ENCODE results near the gene NUDT22.

The NUDT22 gene

DNA sequence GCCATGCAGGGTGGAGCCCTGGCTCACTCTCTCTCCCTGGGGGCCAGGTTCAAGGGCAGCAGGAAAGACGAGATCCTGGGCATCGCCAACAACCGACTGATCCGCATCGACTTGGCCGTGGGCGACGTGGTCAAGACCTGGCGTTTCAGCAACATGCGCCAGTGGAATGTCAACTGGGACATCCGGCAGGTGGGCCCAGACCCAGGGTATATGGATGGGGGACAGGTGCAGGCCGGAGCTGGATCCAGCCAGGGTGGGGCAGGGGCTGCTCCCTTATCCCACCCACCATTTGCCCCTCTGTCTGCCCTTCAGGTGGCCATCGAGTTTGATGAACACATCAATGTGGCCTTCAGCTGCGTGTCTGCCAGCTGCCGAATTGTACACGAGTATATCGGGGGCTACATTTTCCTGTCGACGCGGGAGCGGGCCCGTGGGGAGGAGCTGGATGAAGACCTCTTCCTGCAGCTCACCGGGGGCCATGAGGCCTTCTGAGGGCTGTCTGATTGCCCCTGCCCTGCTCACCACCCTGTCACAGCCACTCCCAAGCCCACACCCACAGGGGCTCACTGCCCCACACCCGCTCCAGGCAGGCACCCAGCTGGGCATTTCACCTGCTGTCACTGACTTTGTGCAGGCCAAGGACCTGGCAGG is 2.9 kb upstream of the NUDT22 start:
- H3K4me1 ChIP-seq (ENCODE audit: insufficient read depth, insufficient read length): peaks cover 26% of the 10 kb centered on the region
- DNase-seq (ENCODE audit: low read depth, low spot score): no peak
- H3K9me3 ChIP-seq (ENCODE audit: insufficient read depth, low read length): no peaks in the 10 kb centered on the region
- no peak overlapping the region for H3K4me3 ChIP-seq (ENCODE audit: insufficient read length, low read depth)
- peaks cover 54% of the 10 kb centered on the region for H3K36me3 ChIP-seq (ENCODE audit: insufficient read depth, insufficient read length, low read length)
- H3K9ac ChIP-seq (ENCODE audit: insufficient read length, low read depth): no peak overlapping the region
- no peaks in the 10 kb centered on the region for H3K27me3 ChIP-seq (ENCODE audit: insufficient read depth, insufficient read length)
- no peak for TF ChIP-seq YY1 (IDR thresholded peaks at IDR 0.05; ENCODE audit: insufficient read depth, insufficient read length)
- TF ChIP-seq ZNF274 (IDR thresholded peaks at IDR 0.05; ENCODE audit: low read depth, low read length): no peak
- TF ChIP-seq SUZ12 (IDR thresholded peaks at IDR 0.05; ENCODE audit: extremely low read depth, insufficient read depth, insufficient read length): no peak

DNA sequence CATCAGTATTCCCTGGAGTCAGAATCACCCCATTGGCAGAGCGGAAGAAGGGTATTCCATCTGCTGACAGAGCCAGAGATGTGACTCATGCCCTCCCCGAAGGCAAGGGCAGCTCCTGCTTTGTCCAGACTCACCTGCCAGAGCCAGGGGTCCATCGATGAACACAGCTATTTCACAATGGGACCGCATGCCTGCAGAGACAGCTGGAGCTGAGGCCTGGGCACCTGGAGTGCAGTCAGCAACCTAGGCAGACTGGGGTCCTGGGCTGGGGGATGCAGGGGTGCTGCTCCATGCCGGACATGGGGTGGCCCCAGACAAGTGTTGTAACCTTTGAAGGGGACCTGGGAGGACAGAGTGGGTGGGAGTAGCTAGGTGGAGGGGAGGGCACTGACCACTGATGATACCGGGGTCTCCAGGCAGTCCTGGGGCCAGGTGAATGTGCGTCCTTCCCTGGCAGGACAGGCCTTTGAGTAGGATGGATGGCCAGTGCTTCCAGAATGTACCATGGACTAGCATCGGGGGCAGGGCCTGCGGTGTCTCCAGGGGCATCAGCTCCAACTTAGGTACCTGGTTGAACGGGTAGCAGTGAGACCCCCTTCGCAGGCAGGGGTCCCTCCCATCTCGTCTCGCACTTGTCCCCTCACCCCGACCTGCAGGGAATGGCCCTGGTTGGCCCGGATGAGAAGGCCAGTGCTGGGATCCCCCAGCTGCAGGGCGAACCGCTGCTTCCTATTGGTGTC is 1.8 kb upstream of the NUDT22 start:
- H3K9me3 ChIP-seq (ENCODE audit: insufficient read depth, low read length): no peaks in the 10 kb centered on the region
- no peaks in the 10 kb centered on the region for H3K27me3 ChIP-seq (ENCODE audit: insufficient read depth, insufficient read length)
- peaks cover 49% of the 10 kb centered on the region for H3K36me3 ChIP-seq (ENCODE audit: insufficient read depth, insufficient read length, low read length)
- peaks cover 29% of the 10 kb centered on the region for H3K4me1 ChIP-seq (ENCODE audit: insufficient read depth, insufficient read length)
- no peak for DNase-seq (ENCODE audit: low read depth, low spot score)
- peak overlapping the region; percentile 28 for H3K9ac ChIP-seq (ENCODE audit: insufficient read length, low read depth)
- no peak overlapping the region for H3K4me3 ChIP-seq (ENCODE audit: insufficient read length, low read depth)
- no peak for TF ChIP-seq ZNF274 (IDR thresholded peaks at IDR 0.05; ENCODE audit: low read depth, low read length)
- TF ChIP-seq YY1 (IDR thresholded peaks at IDR 0.05; ENCODE audit: insufficient read depth, insufficient read length): no peak
- no peak for TF ChIP-seq SUZ12 (IDR thresholded peaks at IDR 0.05; ENCODE audit: extremely low read depth, insufficient read depth, insufficient read length)

DNA sequence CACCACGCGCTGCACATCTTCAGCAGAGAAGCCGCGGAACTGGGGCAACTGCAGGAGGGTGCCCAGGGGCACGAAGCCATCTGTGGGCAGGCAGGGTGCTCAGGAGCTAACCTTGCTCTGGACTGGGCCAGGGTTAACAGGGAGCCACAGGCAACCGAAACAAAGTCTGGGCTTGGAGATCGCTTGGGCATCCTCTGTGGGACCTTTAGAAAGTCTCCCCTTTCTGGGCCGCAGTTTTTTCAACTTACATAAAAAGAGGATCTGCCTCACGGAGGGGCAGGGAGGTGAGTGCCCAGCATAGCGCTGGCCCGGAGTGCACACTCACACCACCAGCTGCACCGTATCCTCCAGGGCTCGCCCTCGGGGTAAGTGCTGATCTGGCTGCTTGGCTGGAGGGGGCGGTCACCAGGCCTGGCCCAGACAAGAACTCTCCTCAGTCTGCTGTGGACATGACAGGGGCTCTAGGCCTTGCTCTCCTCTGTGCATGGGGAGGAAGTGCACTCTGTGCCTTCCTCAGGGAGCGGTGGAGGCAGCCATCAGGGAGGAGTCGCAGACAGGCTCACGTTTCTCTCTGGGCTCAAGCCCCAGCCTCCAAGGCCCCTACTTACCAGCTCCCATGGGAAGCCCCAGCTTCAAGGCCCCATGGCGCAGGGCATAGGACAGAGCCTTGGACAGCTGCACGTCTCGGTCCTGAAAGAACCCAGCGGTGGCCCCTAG is 1.0 kb upstream of the NUDT22 start:
- Histone ChIP-seq H3K9ac (ENCODE audit: insufficient read length, low read depth) (peak overlapping the region; percentile 94), H3K4me1 (ENCODE audit: insufficient read depth, insufficient read length) (peaks cover 33% of the 10 kb centered on the region), H3K36me3 (ENCODE audit: insufficient read depth, insufficient read length, low read length) (peaks cover 43% of the 10 kb centered on the region), H3K9me3 (ENCODE audit: insufficient read depth, low read length) (no peaks in the 10 kb centered on the region), H3K27me3 (ENCODE audit: insufficient read depth, insufficient read length) (no peaks in the 10 kb centered on the region), H3K4me3 (ENCODE audit: insufficient read length, low read depth) (peak overlapping the region; percentile 92)
- DNase-seq (ENCODE audit: low read depth, low spot score): no peak
- TF ChIP-seq ZNF274 (IDR thresholded peaks at IDR 0.05; ENCODE audit: low read depth, low read length): no peak

GRCh38 chr11:64226507-64227051 is 505 bp downstream of the NUDT22 start:
- Histone ChIP-seq H3K36me3 (ENCODE audit: insufficient read depth, insufficient read length, low read length) (peaks cover 31% of the 10 kb centered on the region), H3K27me3 (ENCODE audit: insufficient read depth, insufficient read length) (no peaks in the 10 kb centered on the region), H3K4me1 (ENCODE audit: insufficient read depth, insufficient read length) (peaks cover 33% of the 10 kb centered on the region), H3K9ac (ENCODE audit: insufficient read length, low read depth) (peak overlapping the region; percentile 94), H3K9me3 (ENCODE audit: insufficient read depth, low read length) (no peaks in the 10 kb centered on the region), H3K4me3 (ENCODE audit: insufficient read length, low read depth) (peak overlapping the region; percentile 92)
- DNase-seq (ENCODE audit: low read depth, low spot score): no peak
- TF ChIP-seq SUZ12 (IDR thresholded peaks at IDR 0.05; ENCODE audit: extremely low read depth, insufficient read depth, insufficient read length) (no peak), YY1 (IDR thresholded peaks at IDR 0.05; ENCODE audit: insufficient read depth, insufficient read length) (no peak), ZNF274 (IDR thresholded peaks at IDR 0.05; ENCODE audit: low read depth, low read length) (no peak)

DNA sequence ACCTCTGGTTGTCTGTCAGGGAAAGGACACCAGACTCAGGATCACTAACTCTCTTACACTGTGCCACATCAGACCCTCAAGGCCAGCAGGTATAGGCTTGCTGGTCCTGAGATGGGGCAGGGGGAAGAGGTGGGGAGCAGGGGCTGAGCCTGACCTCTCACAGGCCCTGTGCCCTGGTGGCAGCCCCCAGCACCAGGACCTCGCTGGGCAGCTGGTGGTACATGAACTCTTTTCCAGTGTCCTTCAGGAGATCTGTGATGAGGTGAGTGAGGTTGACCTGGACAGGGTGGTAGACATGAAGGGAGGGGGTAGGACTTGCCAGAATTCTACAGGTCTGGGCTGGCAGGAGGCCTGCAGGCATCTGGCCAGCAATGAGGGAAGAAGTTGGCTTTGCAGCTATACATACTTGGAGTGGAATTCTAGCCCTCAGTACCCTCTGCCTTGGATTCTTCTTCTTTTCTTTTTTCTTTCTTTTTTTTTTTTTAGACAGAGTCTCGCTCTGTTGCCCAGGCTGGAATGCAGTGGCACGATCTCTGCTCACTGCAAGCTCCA is 1.4 kb downstream of the NUDT22 start:
- Histone ChIP-seq H3K4me3 (ENCODE audit: insufficient read length, low read depth) (no peak overlapping the region), H3K36me3 (ENCODE audit: insufficient read depth, insufficient read length, low read length) (peaks cover 29% of the 10 kb centered on the region), H3K9me3 (ENCODE audit: insufficient read depth, low read length) (no peaks in the 10 kb centered on the region), H3K27me3 (ENCODE audit: insufficient read depth, insufficient read length) (peaks cover 3% of the 10 kb centered on the region), H3K9ac (ENCODE audit: insufficient read length, low read depth) (peak overlapping the region; percentile 94), H3K4me1 (ENCODE audit: insufficient read depth, insufficient read length) (peaks cover 37% of the 10 kb centered on the region)
- DNase-seq (ENCODE audit: low read depth, low spot score): no peak
- TF ChIP-seq YY1 (IDR thresholded peaks at IDR 0.05; ENCODE audit: insufficient read depth, insufficient read length) (no peak), ZNF274 (IDR thresholded peaks at IDR 0.05; ENCODE audit: low read depth, low read length) (no peak), SUZ12 (IDR thresholded peaks at IDR 0.05; ENCODE audit: extremely low read depth, insufficient read depth, insufficient read length) (no peak)

GRCh38 chr11:64229090-64229743 is 3.1 kb downstream of the NUDT22 start:
- Histone ChIP-seq H3K9ac (ENCODE audit: insufficient read length, low read depth) (peak overlapping the region; percentile 70), H3K36me3 (ENCODE audit: insufficient read depth, insufficient read length, low read length) (peaks cover 14% of the 10 kb centered on the region), H3K9me3 (ENCODE audit: insufficient read depth, low read length) (no peaks in the 10 kb centered on the region), H3K27me3 (ENCODE audit: insufficient read depth, insufficient read length) (peaks cover 13% of the 10 kb centered on the region), H3K4me3 (ENCODE audit: insufficient read length, low read depth) (no peak overlapping the region), H3K4me1 (ENCODE audit: insufficient read depth, insufficient read length) (peaks cover 39% of the 10 kb centered on the region)
- DNase-seq (ENCODE audit: low read depth, low spot score): no peak
- TF ChIP-seq YY1 (IDR thresholded peaks at IDR 0.05; ENCODE audit: insufficient read depth, insufficient read length) (no peak), ZNF274 (IDR thresholded peaks at IDR 0.05; ENCODE audit: low read depth, low read length) (no peak), SUZ12 (IDR thresholded peaks at IDR 0.05; ENCODE audit: extremely low read depth, insufficient read depth, insufficient read length) (no peak)

Measured in NT2/D1 (cell line).